CD4-positive, alpha-beta T cell treated with Interleukin-6 for 4 hours (primary cell): ENCODE results near the gene SYK.
A peak's percentile ranks its signal among the peaks of the same experiment; 100 is the strongest.
"Not testable (repeated sequence)": the region's sequence is repeated elsewhere in the genome, so short reads cannot be mapped to it uniquely, and the experiment has no call there.

ENCODE experiments used
- DNase-seq: peaks from one replicate; pipeline ENCODE4 v3.0.0-alpha.2; 2020; ENCODE audit warnings: mixed read lengths

The SYK gene

DNA sequence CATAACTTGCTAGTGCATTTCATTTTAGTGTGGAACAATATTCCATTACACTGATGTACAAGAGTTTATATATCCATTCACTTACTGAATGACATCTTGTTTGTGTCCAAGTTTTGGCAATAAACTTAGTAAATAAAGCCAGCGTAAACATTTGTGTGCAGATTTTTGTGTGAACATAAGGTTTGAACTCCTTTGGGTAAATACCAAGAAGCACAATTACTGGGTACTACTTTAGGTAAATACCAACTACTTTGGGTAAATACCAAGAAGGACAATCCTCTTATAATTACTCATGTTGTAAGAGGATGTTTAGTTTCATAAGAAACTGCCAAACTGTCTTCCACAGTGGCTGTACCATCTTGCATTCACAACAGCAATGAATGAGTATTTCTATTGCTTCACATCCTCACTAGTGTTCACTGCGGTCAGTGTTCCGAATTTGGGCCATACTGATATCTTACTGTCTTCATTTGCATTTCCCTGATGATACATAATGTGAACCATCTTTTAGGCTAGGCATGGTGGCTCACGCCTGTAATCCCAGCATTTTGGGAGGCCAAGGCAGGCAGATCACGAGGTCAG is 2.3 kb upstream of the SYK start:
- DNase-seq = no peak

DNA sequence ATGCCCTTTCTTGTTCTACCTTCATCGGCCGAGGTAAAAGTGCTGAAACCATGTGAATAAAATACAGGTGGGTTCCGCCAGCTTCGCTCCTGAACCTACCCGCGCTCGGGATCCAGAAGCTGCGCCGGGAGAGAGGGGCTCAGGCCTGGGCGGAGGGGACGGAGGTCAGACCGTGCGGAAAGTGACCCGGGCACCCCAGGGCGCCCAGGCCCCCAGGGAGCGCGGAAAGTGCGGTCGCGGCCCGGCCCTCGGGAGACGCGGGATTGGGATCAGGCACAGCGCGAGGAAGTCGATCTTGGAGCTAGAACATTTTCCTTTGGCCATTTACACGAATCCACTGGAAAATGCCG is 329 bp downstream of the SYK start:
- no peak for DNase-seq

DNA sequence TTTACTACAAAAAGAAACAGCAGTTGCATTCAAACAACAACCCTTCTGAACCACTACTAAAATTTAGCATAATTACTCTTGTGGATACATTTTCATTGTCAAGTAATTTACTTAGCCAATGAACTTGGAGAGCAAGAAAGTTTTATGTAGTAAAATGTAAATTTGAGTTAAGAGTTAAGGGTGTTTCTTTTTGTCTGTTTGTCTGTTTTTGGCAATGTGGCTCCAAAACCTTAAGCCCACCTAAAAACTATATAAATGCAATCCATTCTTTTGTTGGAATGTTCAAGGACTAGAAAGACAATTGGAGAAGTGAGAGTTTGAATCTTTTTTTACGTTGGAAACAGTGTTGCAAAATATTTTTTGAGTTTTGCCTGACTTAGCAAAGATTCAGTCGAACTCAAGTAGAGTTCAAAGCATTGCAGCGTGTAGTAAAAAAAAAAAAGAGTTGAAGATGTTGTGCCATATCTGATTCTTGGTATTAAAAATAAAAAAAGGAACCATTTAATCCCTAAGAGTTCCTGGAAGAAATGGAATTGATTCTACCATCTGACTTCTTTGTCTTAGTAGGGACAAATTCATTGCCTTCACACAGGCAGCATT is 867 bp downstream of the SYK start:
- DNase-seq = no peak

DNA sequence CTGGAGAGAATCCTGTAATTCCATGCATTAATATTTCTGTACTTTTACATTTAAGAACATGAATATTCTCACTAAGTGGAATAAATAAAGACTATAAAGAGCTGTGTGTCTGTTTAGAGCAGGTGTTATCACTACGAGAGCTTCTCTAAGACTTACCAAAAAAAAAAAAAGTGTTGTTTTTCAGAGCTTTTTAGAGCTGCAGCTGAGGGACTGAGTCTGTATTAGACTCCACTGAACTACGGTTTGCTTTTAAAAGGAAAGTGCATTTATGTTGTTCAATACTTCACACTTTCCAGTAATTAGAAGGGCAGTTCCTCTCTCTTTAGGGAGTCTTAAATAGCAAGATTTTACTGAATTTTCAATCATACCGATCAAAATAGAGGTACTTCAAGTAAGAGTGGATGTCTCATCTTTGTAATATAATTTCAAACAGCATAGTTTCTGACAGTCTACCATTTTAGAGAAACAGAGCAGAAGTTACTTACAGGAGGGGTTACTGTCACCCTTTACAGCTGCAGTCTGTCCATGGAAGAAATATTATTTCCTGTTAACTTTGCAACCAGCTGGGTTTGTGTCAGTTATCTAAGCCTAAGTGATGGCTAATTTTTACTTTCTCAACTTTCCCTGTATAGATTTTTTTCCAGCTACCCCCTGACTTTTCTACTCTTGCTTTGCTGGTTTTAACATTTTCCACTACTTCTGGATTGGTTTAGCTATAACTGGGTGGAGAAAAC is 2.4 kb downstream of the SYK start:
- DNase-seq = no peak

DNA sequence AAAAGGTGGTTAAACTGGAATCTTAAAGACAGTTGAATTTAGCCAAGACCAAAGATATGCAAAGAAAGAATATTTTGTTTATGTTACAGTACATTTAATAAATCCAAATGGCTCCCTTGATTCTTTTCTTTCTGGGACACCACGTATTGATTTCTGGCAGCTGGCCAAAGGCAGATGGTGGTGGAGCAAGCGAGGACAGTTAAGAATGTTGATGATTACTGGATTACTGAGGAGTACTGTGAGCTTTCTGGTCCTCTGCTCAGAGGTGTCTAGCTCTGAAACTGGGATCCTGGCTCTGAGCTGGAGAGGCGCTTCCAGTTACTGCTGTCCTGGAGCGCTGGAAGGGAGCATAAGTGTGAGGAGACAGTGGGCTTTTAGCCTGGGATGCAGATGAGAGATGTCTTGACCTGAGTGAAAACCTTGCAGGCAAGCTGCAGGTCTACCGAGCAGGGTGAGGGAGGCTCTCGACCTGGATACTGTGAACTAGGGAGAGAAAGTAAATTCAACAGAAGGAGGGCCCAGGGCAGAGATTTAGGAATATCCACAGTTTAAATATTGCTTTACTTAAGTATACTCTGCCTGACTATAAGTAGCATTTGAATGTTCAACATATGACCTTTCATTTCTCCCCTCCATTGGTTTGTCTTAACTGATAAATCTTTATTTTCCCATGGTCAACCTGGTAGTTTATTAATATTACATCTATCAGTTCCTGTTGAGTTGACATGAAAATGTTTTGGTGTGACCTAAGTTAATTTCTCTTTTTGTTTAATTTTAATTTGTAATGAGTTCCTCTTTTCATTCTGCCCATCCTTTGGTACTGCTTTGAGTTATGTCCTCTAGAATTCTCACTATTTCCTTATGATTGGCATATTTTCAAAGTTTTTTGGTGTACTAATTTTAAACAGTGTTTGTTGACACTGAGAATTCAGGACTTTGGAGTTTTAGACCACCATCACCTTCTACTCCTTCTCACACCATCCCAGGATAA is 3.7 kb downstream of the SYK start:
- no peak for DNase-seq

DNA sequence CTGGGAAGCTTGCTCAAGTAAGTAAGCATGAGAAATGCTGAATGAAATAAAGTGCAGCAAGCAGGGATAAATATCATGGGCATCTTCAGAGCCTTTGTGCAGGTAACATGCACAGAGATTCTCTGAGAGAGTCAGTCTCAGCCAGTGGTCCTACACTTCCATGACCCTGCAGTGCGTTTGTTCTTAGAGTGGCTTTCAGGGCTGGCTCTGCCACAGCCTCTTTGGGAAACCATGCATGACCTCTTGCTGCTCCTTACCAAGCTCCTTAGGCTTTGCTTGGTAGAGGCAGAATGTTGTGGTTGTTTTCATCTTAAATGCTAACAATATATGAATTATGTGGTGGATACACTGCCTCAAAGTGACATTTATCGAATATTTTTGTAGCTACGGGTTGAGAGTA is 5.4 kb downstream of the SYK start:
- DNase-seq = no peak

DNA sequence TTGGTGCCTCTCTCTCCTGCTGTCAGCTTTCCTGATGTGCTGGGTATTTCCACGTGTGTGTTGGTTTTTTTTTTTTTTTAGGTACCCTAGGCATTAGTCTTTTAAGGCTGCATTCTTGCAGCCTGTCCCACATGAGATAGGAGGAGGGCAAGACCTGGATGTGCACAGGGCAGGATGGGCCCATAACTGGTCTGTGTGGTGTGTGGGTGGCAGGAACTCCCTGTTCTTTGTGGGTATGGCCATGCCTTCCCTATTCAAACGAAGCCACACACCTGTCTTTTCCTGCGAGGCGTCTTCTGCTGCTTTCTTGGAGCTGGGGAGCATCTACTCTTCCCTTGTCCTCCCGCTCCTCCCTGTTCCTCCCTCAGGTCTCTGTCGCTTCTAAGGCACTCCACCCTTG is 6.8 kb downstream of the SYK start:
- DNase-seq = no peak

DNA sequence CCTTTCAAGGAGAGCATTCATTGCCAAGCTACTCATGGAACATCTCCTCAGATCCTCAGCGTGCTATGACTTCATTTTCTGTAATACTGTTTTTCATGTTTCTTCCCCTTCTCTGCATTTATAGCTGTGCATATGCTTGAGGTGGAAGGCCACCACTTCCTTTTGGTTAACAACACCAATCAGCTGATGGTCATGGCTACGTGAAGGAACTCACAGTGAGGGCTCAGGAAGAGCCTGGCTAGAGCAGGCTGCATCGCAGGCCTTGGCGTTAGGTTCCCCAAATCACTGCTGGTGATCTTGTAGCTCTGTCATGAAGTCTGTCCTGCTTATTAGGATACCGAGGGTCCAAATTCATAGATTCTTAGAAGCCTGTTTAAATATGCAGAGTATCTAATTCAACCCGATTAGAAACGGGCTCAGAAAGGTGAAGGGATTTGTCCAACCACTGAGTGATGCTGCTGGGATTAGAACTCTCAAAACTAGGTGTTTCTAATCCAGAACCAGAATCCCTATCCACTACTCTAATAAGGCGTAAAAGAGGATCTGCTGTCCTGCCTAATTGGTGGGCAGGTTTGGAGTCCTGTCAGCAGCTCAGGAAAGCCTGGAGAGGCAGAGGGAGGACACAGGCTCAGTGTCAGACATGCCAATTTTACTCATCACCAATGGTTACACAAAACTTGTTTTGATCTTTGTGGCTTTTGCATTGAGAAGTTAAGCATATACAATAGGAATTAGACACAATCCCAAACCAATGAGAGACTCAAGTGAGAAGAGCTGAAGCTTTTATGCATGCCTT is 7.5 kb downstream of the SYK start:
- DNase-seq = no peak

DNA sequence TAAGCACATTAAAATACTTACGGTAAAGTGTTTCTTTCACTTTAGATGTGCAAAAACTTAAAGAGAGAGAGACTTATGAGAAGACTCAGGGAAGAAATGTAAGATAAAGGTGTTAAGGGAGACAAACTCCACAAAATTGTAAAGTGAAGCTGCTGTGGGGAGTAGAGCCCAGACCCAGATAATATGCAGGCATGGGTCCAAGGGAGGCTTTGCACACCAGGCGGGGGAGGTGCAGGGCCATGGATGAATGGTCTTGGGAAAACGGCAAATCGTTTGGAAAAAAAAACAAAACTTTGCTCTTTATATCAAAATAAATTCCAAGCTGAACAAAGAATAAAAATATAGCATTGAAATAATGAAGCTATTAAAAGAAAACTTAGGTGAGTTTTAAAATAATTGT is 9.1 kb downstream of the SYK start:
- no peak for DNase-seq

DNA sequence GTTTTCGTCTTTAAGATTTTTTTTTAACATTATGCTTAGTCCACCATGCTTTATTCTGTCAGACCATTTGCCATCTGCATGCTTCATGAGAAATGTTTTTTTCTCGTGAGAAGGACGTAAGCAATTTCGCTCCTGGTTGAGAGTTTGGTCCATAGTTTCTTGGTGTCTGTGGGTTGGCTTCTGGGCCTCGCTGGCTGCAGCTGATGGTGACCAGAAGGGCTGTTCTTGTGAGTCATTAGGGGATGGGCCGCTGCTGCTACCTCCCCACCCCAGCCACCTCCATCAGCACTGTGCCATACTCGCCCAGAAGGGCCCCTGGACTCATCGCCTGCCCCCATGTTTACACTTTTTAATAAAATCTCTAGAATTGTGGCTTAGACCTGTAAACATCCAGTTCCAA is 11.4 kb downstream of the SYK start:
- DNase-seq = no peak

DNA sequence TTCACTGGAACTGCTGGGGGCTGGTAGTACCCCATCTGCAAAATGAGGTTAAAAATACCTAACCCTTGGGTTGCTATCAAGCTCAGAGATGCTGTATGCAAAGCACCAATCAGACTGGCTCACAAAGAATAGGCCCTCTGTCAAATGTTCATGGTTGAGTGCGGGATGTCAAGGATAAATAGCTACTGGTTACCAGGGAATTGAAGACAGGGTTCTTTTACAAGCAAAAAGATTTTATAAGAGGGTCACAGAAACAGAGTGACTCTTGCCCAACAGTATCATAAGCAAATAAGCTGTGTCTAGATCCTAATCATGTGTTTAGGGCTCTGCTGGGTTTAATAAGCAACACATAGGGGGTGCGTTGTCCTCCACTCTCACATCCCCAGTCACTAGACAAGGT is 11.9 kb downstream of the SYK start:
- no peak for DNase-seq

DNA sequence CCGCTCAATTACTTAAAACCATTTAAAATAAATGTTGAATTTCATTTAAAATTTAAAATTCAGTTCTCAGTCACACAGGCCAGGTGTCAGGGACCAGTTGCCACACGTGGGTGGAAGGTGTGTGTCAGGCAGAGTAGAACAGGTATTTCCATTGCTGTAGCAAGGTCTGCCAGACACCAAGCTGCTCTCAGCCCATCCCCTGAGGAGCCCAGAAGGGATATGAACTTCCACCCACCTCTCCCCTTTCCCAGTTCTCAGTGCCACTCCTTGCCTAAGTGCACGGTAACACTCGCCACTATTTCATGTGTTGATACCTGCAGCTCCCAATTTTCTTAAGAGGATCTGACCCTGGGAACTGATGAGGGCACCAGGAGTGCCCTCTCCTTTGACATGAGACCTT is 12.7 kb downstream of the SYK start:
- no peak for DNase-seq

DNA sequence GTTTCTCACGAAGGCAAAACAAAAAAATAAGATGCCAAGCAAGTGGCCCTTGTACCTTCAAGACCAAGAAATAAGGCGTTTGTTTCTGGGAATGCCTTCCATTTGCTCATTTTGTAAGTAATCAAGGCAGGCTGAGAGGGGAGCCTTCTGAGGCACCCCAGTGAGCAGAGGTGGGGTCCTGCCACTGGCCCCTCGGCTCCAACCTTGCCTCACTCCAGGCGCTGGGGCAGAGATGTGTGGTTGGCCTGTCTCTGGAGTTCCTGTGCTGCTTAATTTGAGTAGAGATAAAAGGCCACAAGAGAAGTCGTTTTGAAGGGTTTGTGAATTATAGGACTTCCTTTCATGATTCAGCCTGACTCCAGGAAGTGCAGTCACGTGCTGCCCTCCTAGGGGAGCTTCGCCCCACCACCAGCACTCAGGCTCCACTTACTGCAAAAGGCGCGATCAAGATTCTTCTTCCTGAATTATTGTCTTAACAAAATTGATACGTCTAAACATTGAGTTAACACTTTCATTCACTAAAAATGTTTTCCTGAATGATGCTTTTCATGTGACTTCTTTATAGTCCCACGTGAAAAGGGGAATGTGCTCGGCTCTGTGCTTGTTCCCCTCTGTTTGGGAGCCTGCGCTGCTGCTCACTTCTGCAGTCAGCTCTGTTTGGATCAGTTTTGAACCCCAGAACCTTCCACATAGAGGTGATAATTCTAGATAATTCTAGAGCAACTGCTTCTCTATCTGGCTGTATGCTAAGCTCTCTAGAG is 13.7 kb downstream of the SYK start:
- peak; percentile 34 for DNase-seq

DNA sequence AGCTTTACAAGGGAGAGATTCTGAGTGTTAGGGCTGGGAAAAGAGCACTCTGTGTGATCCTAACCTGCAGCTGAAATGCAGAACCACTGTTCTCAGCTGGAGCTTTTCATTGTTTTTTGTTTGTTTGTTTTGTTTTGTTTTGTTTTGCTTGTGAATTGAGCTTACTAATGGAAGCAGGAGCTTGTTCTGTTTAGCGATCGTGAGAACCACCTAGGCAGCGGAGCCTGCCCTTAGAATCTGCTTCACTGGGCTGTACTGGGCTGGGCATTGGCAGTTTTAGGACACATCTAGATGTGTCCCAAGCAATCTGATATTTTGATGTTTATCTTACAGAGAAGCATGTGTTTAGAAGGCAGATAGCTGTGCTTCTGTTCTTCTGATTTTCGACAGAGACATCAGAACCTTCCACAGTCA is 14.3 kb downstream of the SYK start:
- no peak for DNase-seq

DNA sequence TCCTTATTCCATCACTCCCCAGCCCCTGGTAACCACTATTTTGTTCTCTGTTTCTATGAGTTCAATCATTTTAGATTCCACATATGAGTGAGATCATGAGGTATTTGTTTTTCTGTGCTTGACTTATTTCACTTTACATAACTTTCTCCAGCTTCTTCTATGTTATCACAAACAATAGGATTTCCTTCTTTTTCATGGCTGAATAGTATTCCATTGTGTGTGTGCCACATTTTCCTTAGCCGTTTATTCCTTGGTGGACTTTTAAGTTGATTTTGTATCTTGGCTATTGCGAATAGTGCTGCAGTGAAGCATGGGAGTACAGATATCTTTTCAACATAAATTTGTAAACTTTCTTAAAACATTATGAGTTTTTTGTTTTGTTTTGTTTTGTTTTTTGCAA is 15.1 kb downstream of the SYK start:
- DNase-seq = no peak

DNA sequence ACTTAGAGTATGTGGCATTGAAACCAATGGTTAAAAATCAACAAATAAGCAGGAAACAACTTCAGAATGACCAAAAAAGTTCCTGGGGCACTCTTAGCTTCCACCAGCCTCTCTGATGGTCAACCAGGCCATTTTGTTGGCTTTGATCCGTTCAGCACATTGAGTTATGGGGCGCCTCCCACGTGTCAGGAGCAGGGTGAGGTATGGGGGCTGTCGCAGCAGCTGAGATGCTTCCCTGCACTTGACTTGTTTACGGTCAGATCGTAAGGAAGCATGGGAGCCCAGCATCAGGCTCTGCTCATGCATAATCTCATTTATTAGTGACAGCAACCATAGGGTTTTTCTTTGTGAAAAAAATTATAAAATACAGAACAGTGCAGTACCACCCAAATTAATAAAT is 16.7 kb downstream of the SYK start:
- DNase-seq = no peak

DNA sequence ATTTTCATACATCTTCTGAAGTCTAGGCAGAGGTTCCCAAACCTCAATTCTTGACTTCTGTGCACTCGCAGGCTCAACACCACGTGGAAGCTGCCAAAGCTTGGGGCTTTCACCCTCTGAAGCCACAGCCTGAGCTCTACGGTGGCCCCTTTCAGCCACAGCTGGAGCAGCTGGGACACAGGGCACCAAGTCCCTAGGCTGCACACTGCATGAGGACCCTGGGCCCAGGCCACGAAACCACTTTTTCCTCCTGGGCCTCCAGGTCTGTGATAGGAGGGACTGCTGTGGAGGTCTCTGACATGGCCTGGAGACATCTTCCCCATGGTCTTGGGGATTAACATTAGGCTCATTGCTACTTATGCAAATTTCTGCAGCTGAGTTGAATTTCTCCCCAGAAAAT is 18.8 kb downstream of the SYK start:
- not testable (repeated sequence) for DNase-seq

DNA sequence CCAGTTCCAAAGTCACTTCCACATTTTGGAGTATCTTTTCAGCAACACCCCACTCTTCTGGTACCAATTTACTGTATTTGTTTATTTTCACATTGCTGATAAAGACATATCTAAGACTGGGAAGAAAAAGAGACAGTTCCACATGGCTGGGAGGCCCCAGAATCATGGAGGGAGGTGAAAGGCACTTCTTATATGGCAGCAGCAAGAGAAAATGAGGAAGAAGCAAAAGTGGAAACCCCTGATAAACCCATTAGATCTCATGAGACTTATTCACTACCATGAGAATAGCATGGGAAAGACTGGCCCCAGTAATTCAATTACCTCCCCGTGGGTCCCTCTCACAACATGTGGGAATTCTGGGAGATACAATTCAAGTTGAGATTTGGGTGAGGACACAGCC is 19.6 kb downstream of the SYK start:
- DNase-seq = not testable (repeated sequence)

DNA sequence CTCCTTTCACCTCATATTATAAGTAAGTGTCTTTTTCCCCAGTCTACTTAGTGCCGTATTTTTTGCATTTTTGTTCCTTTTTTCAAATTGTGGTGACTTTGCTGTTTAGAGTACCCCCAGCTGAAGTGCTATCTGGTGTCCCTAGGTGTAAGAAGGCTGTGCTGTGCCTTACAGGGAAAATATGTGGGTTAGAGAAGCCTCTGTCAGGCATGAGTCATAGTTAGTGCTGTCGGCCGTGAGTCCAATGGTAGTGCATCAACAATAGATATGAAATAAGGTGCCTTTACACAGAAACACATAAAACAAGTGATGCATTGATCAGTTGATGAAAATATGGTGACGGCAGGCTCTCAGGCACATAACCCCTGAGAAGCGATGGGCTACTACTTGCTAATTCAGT is 20.1 kb downstream of the SYK start:
- DNase-seq = no peak

DNA sequence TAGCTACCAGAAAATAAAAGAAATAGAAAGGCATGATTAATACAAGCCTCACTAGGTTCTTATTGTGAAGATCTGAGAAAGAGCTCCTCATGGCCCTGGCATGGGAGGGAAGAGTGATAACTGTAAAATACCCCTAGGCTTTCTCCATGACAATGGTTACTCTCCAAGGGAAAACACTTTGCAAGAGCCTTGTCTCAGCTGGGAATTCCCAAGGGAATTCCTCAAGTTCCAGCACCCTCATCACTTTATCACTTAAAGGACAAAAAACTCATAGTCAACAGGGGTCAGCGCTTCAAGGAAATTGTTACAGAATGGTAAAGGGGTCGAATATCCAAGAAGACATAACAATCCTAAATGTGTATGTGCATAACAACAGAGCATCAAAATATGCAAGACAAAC is 21.2 kb downstream of the SYK start:
- no peak for DNase-seq

DNA sequence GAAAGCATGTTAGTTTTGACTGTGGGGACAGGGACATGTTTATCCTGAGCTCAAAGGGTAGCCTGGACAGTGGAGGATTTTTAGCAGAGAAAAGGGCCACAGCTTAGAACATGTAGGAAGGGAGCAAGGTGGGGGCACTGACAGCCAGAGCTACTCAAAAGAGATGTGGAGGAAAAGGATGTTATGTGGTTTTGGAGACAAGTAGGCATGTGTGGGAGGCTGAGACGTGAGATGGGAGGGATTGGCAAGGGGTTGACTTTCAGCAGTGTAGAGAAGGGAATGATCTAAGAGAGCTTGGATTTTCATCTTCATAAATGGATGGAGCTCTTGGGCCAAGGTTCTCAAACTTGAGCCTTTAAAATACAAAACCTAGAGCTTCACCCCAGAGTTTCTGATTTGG is 24.0 kb downstream of the SYK start:
- no peak for DNase-seq
